Measurements from ENCODE around the gene KPNA1. TPM values are rescaled to one million over a fixed set of nuclear protein-coding genes. Genes with fewer than 3 reads are reported as not detected.
A peak's percentile ranks its signal among the peaks of the same experiment; 100 is the strongest.

Gene KPNA1
- total RNA-seq, 1 donor from 2014 or later, result 36.4 TPM

- no peak for DNase-seq
Observed at GRCh38 chr3:122414391-122414790, 100.3 kb downstream of the KPNA1 start.

- DNase-seq, result no peak
Observed at GRCh38 chr3:122410639-122411038, 104.1 kb downstream of the KPNA1 start.

- no peak for DNase-seq
Observed at GRCh38 chr3:122410111-122410510, 104.6 kb downstream of the KPNA1 start.

GRCh38 chr3:122409446-122409845, 105.3 kb downstream of the KPNA1 start:
- no peak for DNase-seq

GRCh38 chr3:122407946-122408345, 106.8 kb downstream of the KPNA1 start:
- DNase-seq, result no peak

- no peak for DNase-seq
Observed at GRCh38 chr3:122406198-122406597, 108.5 kb downstream of the KPNA1 start.

GRCh38 chr3:122405015-122405414, 109.7 kb downstream of the KPNA1 start:
- DNase-seq, result no peak

GRCh38 chr3:122403489-122403888, 111.2 kb downstream of the KPNA1 start:
- DNase-seq, result no peak

- no peak for DNase-seq
Observed at GRCh38 chr3:122398920-122399319, 115.8 kb downstream of the KPNA1 start.

- no peak for DNase-seq
Observed at GRCh38 chr3:122397201-122397600, 117.5 kb downstream of the KPNA1 start.

GRCh38 chr3:122396511-122396910, 118.2 kb downstream of the KPNA1 start:
- no peak for DNase-seq

- DNase-seq, result no peak
Observed at GRCh38 chr3:122395582-122395981, 119.2 kb downstream of the KPNA1 start.

GRCh38 chr3:122394173-122394572, 120.6 kb downstream of the KPNA1 start:
- no peak for DNase-seq

GRCh38 chr3:122392868-122393844, 121.6 kb downstream of the KPNA1 start:
- DNase-seq, result peak; percentile 72

GRCh38 chr3:122391681-122392446, 122.9 kb downstream of the KPNA1 start:
- DNase-seq, result no peak

- DNase-seq, result no peak
Observed at GRCh38 chr3:122390665-122391064, 124.1 kb downstream of the KPNA1 start.

- no peak for DNase-seq
Observed at GRCh38 chr3:122389892-122390291, 124.8 kb downstream of the KPNA1 start.

GRCh38 chr3:122389197-122389596, 125.5 kb downstream of the KPNA1 start:
- no peak for DNase-seq

GRCh38 chr3:122387709-122388108, 127.0 kb downstream of the KPNA1 start:
- no peak for DNase-seq

GRCh38 chr3:122383771-122384697, 130.7 kb downstream of the KPNA1 start, which contains the start of gene FAM162A:
FAM162A (plus strand) TSS chr3:122384182; CDS start chr3:122384266, 84 bp downstream.
- peak; percentile 96 for DNase-seq

GRCh38 chr3:122382888-122383666, 131.7 kb downstream of the KPNA1 start, which contains the start of gene MIX23:
MIX23 (minus strand) TSS chr3:122383231; CDS start chr3:122383224, 7 bp downstream.
- DNase-seq, result peak; percentile 87

Data from dermis blood vessel endothelial cell (primary cell).